ENCODE measurements around the gene CPTP.

CPTP gene

DNA sequence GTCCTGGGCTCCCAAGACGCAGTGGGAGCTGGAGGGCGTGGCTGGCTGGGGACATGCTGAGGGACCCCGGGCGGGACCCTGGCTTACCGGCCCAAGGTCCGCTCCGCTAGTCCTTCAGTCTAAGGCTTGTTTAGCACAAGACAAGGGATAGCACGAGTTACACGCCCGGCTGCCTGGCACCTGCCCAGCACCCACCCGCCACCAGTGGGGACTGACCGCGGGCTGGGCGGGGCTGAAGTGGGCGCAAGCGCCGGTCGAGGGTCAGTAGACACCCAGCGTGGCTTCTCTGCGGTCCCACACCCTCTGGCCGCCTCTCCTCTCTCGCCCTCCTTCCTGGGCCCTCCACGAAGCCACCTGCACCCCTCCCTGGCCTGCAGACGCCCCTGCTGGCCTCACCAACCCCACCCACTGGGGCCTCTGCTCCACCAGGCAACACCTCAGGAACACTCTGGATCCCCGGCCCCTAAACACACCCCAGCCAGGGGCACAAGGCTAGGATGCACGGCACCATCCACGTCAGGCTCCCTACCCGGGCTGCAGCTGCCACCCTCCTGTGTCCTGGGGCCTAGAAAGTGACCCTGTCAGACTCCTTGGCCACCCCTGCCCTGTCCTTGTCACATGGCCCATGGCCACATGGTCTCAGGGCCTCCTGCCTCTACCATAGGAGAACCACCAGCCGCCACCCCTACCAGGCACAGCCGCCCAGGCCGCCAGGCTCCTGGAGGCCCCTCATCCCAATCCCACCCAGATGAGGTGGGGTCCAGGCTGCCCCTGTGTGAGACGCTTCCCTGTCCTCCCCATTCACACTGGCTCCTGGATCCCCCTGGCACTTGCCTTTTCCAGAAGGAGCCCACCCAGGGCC, 12.6 kb downstream of the CPTP start:
- DNase-seq = no peak

DNA sequence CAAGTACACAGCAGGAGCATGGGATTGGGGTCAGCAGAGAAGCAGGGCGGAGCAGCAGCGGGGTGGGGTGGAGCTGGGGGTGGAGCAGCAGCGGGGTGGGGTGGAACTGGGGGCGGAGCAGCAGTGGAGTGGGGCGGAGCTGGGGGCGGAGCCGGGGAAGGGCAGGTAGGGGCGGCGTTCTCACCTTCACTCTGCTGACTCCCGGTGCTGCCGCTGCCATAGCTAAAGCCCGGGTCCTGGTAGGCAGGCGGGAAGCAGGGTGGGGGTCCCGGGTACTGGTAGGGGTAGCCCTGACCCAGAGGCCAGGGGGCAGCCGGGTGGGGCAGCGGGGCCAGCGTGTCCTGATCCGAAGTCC, 13.2 kb downstream of the CPTP start:
- peak; percentile 49 for DNase-seq

DNA sequence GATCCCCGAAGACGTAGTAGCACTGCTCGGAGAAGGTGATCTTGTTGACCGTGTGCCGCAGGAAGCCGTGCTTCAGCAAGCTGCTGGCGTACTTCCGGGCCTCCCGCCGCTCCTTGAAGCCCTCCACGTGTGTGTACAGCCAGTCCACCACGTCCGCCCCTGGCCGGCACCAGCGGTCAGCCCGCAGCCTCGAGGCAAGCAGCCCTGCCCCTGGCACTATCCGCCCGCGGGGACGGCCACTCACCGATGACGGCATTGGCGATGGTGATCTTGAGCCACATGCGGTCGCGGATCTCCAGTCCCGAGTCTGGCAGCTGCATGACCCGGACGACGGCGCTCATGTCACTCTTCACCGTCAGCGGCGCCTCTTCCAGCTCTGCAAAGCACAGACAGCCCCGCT, 13.7 kb downstream of the CPTP start:
- DNase-seq = no peak

DNA sequence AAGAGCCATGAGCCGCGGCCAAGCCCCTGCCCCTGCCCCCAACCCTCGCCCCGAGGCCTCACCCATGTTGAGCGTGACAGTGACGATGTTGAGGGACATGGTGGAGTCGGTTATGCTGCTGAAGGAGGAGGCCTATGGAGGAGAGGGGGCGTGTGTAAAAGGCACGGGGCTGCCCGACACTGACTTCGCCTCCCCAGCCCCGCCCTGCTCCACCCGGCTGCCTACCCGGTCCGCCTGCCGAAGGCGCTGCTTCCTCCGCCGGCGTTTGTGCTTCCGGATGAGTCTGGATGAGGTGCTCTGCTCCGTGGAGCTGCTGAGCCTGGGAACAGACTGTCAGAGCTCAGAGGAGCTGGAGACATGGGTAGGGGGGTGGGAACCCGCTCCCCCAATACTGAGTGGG, 15.6 kb downstream of the CPTP start:
- no peak for DNase-seq

DNA sequence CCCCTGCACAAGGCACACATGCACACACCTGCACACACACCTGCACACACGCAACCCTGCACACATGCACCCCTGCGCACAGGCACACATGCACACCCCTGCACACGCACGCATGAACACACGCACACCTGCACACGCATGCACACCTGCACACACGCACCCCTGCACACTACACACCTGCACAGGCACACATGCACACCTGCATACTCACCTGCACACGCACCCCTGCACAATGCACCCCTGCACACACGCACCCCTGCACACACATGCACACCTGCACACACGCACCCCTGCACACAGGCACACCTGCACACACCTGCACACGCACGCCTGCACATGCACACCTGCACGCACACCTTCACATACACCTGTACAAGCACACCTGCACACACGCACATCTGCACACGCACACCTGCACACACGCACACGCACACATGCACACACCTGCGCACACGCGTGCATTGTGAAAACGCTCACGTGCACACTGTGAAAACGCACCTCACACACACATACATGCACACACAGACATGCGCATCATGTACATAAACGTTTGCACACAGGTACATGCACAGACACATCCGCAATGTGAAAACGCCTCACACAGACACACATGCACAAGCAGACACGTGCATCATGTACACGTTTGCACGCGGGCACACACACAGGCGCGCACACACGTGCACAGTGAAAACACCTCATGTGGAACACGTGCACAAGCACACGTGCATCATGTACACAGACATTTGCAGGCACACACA, 16.4 kb downstream of the CPTP start:
- DNase-seq = no peak

DNA sequence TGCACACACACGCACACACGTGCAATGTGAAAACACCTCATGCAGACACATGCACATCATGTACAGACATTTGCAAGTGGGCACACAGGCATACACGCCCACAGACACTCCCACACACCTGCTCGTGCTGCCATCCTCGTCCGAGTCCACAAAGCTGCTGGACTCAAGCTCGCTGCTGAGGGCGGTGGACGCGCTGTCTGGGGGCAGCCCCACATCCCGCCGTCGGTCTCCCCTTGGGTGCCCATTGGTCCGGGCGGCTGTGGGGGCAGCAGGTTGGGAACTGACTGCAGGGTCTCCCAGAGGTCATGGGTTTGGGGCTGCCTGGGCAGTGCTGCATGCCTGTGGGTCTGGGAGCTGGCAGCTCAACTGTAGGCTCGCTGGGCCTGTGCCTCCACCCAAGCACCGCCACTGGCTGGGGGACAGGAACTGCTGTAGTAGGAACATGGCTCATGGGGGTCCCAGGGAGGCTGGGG, 17.0 kb downstream of the CPTP start:
- DNase-seq = no peak

DNA sequence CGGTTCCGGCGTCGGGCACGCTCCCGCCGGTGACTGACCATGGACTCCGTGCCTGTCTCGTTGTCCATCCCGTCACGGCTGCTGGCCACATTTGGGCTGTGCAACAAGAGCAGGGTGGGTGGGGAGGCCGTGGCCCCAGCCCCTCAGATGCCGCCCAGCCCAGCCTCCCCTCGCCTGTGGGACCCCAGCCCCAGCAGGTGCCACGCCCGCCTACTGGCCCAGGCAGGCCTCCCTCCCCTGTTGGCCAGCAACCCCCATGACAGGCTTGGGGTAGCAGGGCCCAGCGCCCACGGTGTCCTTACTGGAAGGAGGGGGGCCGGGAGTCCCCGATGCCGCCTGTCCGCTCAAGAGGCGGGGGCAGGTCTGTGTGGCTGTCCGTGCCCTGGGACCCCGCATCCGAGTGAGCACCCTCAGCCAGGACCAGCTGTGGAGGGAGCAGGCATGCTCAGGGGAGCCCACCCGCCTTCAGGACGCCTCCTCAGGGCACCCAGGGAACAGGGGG, 17.5 kb downstream of the CPTP start:
- DNase-seq = no peak

DNA sequence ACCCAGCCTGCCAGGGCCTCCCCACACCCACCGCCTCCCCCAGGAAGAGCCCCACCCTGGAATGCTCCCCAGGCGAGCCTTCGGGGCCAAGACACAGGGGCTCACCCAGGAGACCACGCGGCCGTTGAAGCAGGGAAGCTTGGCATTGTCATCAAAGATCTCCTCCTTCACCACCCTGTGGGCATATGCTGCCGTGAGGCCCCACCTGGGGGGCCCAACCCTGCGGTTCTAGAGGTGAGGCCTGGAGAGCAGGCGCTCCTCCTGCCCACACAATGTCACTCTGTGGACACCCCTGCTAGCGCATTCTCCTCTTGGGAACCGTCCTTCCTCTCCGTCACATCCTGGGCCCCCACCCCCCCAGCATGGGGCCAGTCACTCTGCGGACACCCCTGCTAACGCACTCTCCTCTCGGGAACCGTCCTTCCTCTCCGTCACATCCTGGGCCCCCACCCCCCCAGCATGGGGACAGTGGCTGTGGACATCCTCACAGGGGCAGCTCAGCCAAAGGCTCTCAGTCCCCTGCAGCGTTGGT, 18.0 kb downstream of the CPTP start:
- no peak for DNase-seq

DNA sequence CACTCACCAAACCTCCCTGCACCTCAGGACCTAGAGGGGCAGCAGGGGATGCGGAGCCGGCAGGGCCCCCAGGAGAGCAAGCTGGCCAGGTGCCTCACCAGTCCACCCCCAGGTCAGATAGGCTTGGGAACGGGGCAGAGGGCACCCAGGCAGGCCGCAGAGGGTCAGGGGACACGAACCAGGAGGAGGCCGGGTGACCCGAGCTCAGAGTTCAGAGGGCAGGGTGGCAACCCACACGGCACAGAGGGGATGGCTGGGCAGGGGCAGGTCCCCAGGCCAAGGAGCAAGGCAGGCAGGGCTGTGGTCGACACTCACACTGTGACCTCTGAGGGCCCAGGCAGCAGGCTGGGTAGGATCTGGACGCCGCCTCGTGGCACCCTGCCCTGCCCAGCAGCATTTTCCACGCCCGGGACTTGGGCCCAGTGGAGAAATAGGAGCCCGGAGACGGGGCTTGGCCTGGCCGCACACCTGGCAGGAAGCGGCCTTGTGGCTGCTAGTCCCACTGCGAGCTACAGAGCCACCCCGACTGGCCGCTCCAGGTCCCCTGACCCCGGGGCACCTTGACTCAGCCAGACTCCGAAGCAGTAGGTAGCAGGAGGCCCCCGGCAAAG, 19.3 kb downstream of the CPTP start:
- no peak for DNase-seq

DNA sequence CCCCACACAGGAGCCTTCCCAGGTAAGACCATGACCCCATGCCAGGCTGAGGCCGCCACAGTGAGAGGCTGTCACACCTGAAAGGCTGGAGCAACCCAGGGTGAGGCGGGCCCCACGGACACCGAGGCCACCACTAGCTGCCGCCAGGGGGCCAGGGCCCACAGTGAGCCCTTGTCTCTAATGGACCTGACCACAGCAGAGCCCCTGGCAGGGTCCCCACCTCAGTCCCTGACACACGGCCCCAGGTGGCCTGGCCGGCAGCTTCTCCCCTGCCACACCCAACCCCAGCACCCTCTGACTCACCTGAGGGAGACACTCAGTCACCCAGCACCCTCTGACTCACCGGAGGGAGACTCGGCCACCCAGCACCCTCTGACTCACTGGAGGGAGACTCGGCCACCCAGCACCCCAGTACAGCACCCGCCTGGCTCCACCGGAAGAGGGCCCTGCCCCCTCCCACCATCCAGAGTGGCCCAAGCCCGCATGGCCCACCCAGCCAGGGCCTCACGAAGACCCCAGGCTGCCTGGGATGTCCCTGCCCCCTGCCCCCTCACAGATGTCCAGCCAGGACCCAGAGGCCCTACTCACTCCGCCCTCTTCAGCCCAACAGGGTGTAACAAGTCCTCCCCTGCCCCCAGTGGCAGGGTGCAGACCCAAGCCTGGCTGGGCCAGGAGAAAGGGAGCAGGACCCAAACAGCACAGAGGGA, 20.2 kb downstream of the CPTP start:
- peak; percentile 47 for DNase-seq

DNA sequence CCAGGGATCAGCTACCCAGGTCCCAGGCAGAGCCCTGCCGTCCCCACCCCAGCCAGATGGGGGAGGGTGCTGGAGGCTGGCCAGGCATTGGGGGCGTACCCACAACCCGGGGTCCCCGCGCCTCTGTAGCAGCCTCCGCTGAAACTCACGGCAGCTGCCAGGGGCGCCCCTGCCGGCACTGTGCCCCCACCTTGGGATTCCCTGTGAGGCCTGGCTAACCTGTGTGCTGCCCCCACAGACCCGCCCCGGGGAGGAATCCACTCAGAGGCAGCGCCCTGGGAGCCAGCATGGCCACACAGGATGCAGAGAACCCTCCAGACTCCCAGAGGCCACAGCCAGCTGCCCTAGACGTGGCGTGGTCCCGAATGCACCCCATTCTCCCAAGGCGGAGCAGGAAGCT, 20.8 kb downstream of the CPTP start:
- no peak for DNase-seq

DNA sequence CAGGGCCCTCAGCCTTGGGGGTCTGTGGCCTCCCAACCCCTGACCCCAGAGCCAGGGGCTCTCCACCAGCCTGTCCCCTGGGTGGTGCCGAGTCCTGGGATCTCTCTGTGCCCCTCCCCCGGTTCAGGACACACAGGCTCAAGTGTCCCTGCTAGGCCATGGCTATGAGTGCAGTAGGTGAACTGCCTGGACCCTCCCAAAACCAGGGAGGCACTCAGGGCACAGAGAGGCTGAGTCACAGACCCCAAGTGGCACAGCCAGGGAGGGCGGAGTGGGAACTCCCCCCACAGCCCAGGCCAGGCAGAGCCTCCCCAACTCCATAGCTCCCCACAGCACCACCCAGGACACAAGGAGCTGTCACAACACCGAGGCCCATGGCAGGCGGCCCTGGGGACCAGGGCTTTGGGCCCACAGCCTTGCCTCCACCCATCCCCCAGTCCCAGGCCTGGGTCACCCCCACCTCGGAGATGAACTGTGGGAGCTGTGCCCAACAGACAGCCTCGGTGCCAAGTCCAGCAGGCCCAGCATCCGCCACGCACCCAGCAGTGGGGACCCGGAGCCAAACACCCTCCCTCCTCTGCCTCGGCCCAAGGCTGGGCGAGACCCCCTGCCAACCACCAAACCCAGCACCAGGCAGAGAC, 21.4 kb downstream of the CPTP start:
- no peak for DNase-seq

DNA sequence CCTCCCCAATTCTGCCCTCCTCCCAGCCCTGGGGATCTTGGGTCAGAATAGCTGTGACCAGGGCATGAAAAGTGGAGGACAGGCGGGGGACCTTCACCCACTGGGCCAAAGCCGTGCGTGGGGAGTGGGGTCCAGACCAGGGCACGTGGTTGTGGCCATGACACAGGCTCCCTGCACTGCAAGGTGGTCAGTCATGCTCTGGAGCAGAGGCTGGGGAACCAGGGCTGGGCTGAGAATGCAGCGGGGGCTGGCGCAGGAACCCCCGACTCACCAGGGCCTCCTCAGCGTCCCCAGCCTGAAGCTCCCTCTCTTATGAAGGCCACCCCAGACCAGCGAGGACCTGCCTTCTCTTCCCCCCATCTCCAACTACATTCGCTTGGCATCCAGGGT, 21.9 kb downstream of the CPTP start:
- DNase-seq = no peak

DNA sequence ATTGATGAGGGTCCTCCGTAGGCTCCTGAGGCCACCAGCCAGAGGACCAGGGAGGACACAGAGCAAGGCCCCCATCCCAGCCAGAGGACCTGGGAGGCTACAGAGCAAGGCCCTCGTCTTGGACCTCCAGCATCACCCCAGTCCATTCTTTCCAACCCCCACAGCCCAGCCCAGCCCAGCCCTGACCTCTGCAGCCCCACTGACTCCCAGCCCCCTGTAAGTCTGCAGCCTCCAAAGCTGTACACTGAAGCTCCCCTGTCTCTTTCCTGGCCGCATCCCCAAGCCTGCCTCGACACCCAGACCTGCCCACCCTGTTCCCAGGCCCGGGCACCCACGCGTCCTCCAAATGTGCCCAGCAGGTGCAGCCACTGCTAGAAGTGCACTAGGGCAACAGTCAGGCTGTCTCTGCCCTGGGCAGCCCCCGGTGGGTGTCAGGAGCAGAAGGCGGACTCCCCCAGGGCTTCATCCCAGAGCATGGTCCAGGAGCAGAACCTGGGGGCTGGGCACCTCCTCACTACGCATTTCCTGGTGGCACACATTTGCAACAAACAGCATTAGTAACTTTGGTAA, 22.5 kb downstream of the CPTP start:
- no peak for DNase-seq

DNA sequence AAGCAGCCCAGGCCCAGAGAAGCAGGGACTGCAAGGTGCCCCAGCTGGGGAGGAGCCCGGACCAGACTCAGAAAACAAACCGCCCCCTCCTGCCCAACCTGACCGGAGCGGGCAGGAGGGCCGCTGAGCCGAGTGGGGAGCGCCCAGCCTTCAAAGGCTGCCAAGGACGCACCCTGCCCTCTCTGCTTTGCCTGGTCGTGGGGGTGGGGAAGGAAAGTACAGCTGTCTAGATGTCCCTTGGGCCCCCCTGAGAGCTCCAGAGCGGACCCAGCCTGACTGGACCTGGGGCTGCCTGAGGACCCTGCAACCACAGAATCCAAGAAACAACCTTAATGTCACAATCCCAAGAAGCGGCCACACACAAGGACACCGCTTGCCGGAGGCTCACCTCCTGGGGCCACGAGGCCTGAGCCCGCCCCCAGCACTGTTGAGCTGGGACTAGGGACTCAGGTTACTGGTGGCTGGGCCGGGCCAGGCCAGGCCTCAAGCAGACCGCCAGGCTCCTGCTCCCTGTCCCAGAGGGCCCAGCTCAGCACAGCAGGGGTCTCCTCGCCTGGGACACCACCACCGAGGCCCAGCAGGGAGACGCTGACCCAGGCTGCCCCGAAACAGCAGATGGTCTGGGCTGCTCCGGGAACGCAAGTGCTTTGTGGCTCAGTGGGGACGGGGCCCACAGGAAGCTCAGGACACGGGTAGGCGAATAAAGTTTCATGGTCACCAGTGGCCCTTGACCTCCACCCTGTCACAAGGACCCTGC, 23.2 kb downstream of the CPTP start:
- DNase-seq = no peak

DNA sequence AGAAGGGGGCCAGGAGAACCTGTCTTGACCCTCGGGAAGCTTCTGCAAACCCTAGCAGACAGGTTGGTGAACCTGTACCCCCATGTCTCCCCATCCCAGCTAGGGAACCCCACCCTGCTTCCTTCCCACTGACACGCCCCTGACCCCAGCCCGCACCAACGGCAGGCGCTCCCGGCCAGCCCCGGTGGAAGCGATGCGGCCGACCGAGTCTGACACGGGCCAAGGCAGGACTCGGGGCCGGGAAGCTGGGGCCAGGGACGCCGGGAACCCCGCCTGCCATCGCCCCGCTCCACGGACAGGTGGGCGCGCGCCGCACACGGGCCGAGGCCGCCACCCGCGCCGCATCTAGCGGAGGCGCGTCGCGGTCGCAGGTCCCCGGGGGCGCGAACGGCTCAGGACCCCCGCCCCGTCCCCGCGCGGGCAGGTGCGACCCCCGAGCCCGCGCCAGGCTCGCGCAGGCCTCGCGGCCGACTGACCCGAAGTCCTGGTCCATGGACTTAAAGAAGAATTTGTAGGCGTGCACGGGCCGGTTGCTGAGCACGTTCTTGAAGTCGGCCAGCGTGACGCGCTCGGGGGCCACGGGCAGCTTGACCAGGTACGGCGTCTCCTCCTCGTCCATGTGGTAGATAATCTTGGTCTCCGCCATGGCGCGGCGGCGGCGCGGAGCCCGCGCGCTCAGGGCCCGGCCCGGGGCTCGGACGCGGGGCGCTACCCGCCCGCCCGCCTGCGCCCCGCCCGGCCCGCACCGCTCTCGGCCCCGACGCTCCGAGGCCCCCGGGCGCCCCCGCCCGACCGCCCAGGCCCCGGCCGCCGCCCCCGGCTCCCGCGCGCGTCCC, 24.0 kb downstream of the CPTP start:
- no peak for DNase-seq

DNA sequence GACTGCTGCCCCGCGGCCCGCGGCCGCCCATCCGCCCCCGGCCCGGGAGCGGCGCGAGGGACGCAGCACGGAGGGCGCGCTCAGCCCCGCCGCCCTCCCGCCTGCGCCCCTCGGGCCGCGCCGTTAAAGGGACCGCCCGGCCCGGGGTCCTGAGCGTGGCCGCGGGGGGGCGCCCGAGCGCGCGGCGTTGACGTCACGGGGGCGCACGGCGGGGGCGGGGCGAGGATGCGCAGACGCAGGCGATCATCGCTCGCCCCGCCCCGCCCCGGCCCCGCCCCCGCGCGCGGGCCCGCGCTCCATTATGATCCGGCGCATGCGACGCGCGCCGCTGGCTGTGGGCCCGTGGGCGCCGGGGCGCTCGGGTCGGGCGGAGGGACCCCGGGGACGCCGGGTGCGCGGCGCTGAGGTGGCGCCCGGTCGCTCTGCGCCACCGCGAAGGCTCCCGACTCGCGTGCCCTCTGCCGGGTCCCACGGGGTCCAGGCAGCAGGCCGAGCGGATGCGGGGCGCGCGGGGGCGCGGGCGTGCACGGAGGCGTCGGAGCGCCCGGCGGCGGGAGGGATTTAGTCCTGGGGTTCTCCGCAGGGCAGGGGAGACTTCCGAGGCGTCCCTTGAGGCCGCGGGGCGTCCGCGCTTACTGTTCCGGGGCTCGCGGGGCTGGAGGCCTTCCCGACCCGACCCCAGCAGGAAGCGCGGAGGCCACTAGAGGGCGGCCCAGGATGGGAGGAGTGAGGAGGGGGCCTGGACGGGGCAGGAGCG, 24.8 kb downstream of the CPTP start, which contains the start of gene DVL1:
TSS of gene DVL1 (minus strand) at position 163 of the 757 bp plus-strand sequence. CDS start 353 bp downstream, outside the sequence.
- DNase-seq = peak; percentile 73

DNA sequence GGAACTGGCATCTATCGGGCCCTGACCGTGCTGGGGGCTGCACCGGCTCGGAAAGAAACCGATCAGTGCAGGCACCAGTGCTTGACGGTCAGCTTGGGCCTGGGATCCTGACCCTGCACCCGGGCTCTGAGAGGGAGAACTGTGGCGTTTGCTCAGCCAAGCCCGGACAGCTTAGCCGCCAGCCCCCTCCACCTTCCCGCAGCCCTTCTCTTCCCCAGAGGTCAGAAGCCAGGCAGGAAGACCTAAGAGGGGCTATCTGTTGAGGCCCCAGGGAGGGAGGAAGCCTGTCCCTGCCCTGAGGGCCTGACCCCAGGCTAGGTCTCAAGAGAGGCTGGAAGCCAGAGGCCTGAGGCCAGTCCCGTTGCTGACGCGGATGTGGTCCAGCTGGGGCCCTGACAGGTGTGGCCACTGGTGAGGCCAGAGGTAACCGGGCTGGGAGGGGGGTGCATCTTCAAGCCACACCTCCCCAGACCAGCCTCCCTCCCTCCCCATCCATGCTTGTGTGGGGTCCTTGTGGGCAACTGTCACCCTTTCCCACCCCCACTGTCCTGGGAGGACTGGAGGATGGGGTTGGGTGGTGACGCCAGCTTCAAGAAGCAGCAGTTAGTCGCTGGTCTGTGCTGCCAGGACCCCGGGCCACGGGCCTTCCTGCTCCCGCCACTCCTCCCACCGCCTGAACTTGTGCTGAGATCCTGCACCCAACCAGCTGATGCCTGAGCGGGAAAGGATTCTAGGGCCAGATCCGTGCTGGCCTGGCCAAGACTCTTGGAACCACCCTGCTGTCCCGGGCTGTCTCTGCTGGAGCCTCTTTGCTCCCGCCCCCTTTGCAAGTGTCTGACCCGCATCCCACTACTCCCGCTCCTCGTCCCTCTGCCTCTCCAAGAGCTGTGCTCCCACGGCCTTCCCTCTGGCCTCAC, 27.2 kb downstream of the CPTP start:
- DNase-seq = no peak
